Measurements from ENCODE around the gene LHPP. TPM values are rescaled to one million over a fixed set of nuclear protein-coding genes. Genes with fewer than 3 reads are reported as not detected.

Gene LHPP
- total RNA-seq, 1 donor from 2014 or later = 6.0 TPM

- Mint-ChIP-seq H3K27me3 (ENCODE audit: unreplicated experiment) (peaks cover 4% of the 10 kb centered on the region), H3K9me3 (ENCODE audit: unreplicated experiment) (peaks cover 15% of the 10 kb centered on the region), H3K36me3 (ENCODE audit: unreplicated experiment) (peaks cover 12% of the 10 kb centered on the region), H3K4me3 (ENCODE audit: unreplicated experiment) (no peak overlapping the region), H3K27ac (ENCODE audit: unreplicated experiment) (no peak overlapping the region), H3K4me1 (ENCODE audit: low read depth, unreplicated experiment) (no peaks in the 10 kb centered on the region)
- TF ChIP-seq CTCF (IDR thresholded peaks at IDR 0.05; ENCODE audit: partially characterized antibody, unreplicated experiment) = no peak
- peak; percentile 3 for DNase-seq
These were observed 133.7 kb downstream of the LHPP start for GRCh38 chr10:124595143-124595883.

GRCh38 chr10:124596116-124596785, 134.6 kb downstream of the LHPP start:
- H3K4me3 Mint-ChIP-seq (ENCODE audit: unreplicated experiment) = no peak overlapping the region
- H3K4me1 Mint-ChIP-seq (ENCODE audit: low read depth, unreplicated experiment) = no peaks in the 10 kb centered on the region
- H3K36me3 Mint-ChIP-seq (ENCODE audit: unreplicated experiment) = peaks cover 12% of the 10 kb centered on the region
- TF ChIP-seq CTCF (IDR thresholded peaks at IDR 0.05; ENCODE audit: partially characterized antibody, unreplicated experiment) = no peak
- H3K27me3 Mint-ChIP-seq (ENCODE audit: unreplicated experiment) = peaks cover 4% of the 10 kb centered on the region
- peaks cover 15% of the 10 kb centered on the region for H3K9me3 Mint-ChIP-seq (ENCODE audit: unreplicated experiment)
- DNase-seq = peak; percentile 8
- no peak overlapping the region for H3K27ac Mint-ChIP-seq (ENCODE audit: unreplicated experiment)

- H3K36me3 Mint-ChIP-seq (ENCODE audit: unreplicated experiment) = peaks cover 4% of the 10 kb centered on the region
- peaks cover 9% of the 10 kb centered on the region for H3K9me3 Mint-ChIP-seq (ENCODE audit: unreplicated experiment)
- TF ChIP-seq CTCF (IDR thresholded peaks at IDR 0.05; ENCODE audit: partially characterized antibody, unreplicated experiment) = no peak
- H3K4me1 Mint-ChIP-seq (ENCODE audit: low read depth, unreplicated experiment) = no peaks in the 10 kb centered on the region
- no peak overlapping the region for H3K4me3 Mint-ChIP-seq (ENCODE audit: unreplicated experiment)
- DNase-seq = peak; percentile 4
- no peak overlapping the region for H3K27ac Mint-ChIP-seq (ENCODE audit: unreplicated experiment)
- peaks cover 4% of the 10 kb centered on the region for H3K27me3 Mint-ChIP-seq (ENCODE audit: unreplicated experiment)
These were observed 135.6 kb downstream of the LHPP start for GRCh38 chr10:124596962-124597845.

- no peak for TF ChIP-seq CTCF (IDR thresholded peaks at IDR 0.05; ENCODE audit: partially characterized antibody, unreplicated experiment)
- peaks cover 9% of the 10 kb centered on the region for H3K9me3 Mint-ChIP-seq (ENCODE audit: unreplicated experiment)
- H3K4me3 Mint-ChIP-seq (ENCODE audit: unreplicated experiment) = no peak overlapping the region
- peak; percentile 9 for DNase-seq
- peaks cover 4% of the 10 kb centered on the region for H3K36me3 Mint-ChIP-seq (ENCODE audit: unreplicated experiment)
- no peaks in the 10 kb centered on the region for H3K4me1 Mint-ChIP-seq (ENCODE audit: low read depth, unreplicated experiment)
- peaks cover 4% of the 10 kb centered on the region for H3K27me3 Mint-ChIP-seq (ENCODE audit: unreplicated experiment)
- H3K27ac Mint-ChIP-seq (ENCODE audit: unreplicated experiment) = no peak overlapping the region
These were observed 136.2 kb downstream of the LHPP start for GRCh38 chr10:124597846-124598165.
